Skeletal muscle satellite cell (primary cell): ENCODE results near the gene PEX11A. TPM values are rescaled to one million over a fixed set of nuclear protein-coding genes. Genes with fewer than 3 reads are reported as not detected.

ENCODE experiments used
- H3K27me3 ChIP-seq: 2 replicates; pipeline ENCODE4 v1.7.0; 2013; ENCODE audit warnings: low read length; ENCODE audit not compliant: control insufficient read depth, insufficient read depth
- H3K36me3 ChIP-seq: 2 replicates; pipeline ENCODE4 v1.7.0; 2013; ENCODE audit warnings: mild to moderate bottlenecking, control low read depth, low read length; ENCODE audit not compliant: insufficient read depth
- H3K4me1 ChIP-seq: 2 replicates; pipeline ENCODE4 v1.7.0; 2013; ENCODE audit warnings: low read length; ENCODE audit not compliant: control insufficient read depth, insufficient read depth
- H3K4me2 ChIP-seq: 2 replicates; pipeline ENCODE4 v1.7.0; 2013; ENCODE audit warnings: mild to moderate bottlenecking, low read length
- H3K4me3 ChIP-seq: 2 replicates; pipeline ENCODE4 v1.7.0; 2013; ENCODE audit warnings: low read length
- H3K9ac ChIP-seq: 2 replicates; pipeline ENCODE4 v1.7.0; 2013; ENCODE audit warnings: mild to moderate bottlenecking, low read depth, low read length, moderate library complexity
- H3K9me3 ChIP-seq: replicated peaks from 2 replicates; pipeline ENCODE4 v1.7.0; 2013; ENCODE audit warnings: mild to moderate bottlenecking, control low read depth, low read length
- small RNA-seq: library from RNA; depleted of rRNA; stranded (forward); fragments of <200 nt; gene quantifications from one replicate; pipeline ENCODE3, GENCODE V24; 2012

Gene PEX11A

DNA sequence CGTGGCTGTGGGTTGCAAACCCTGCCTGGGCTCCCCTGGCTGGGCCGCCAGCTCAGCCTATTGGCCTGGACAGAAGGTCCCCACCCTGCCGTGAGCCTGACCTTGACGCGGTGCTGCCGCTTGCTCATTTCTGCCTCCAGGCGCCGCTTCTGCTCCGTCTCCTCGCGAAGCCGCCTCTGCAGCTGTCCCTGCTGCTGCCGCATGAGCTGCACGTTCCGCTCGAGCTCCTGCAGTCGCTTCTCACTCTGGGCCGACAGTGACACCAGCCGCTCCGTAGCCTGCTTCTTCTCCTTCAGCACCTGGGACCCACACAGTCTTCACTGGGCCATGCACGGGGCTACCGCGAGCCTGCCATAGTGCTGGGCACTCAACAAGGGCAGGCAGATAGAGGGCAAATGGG is 57.0 kb downstream of the PEX11A start:
- Histone ChIP-seq H3K4me1 (no peaks in the 10 kb centered on the region), H3K4me3 (no peak overlapping the region), H3K4me2 (no peak overlapping the region), H3K27me3 (no peaks in the 10 kb centered on the region), H3K9ac (no peak overlapping the region), H3K9me3 (no peaks in the 10 kb centered on the region), H3K36me3 (peaks cover 48% of the 10 kb centered on the region)

- peaks cover 56% of the 10 kb centered on the region for H3K36me3 ChIP-seq
- no peak overlapping the region for H3K4me3 ChIP-seq
- no peak overlapping the region for H3K4me2 ChIP-seq
- no peak overlapping the region for H3K9ac ChIP-seq
- no peaks in the 10 kb centered on the region for H3K4me1 ChIP-seq
- no peaks in the 10 kb centered on the region for H3K9me3 ChIP-seq
- H3K27me3 ChIP-seq = no peaks in the 10 kb centered on the region
These were observed 57.8 kb downstream of the PEX11A start for GRCh38 chr15:89632563-89633430.

GRCh38 chr15:89631902-89632264 is 58.7 kb downstream of the PEX11A start:
- no peak overlapping the region for H3K4me3 ChIP-seq
- no peaks in the 10 kb centered on the region for H3K27me3 ChIP-seq
- no peak overlapping the region for H3K9ac ChIP-seq
- H3K36me3 ChIP-seq = peaks cover 65% of the 10 kb centered on the region
- H3K4me1 ChIP-seq = no peaks in the 10 kb centered on the region
- no peak overlapping the region for H3K4me2 ChIP-seq
- H3K9me3 ChIP-seq = no peaks in the 10 kb centered on the region

Small RNAs within 50 kb of the gene (small RNA-seq; reads per million reads assigned to genes)
- not detected for gene RNU6-132P
